ENCODE measurements around the gene MAFG. TPM values are rescaled to one million over a fixed set of nuclear protein-coding genes. Genes with fewer than 3 reads are reported as not detected.

Gene MAFG
- total RNA-seq, 1 donor from 2014 or later = 35.8 TPM

DNA sequence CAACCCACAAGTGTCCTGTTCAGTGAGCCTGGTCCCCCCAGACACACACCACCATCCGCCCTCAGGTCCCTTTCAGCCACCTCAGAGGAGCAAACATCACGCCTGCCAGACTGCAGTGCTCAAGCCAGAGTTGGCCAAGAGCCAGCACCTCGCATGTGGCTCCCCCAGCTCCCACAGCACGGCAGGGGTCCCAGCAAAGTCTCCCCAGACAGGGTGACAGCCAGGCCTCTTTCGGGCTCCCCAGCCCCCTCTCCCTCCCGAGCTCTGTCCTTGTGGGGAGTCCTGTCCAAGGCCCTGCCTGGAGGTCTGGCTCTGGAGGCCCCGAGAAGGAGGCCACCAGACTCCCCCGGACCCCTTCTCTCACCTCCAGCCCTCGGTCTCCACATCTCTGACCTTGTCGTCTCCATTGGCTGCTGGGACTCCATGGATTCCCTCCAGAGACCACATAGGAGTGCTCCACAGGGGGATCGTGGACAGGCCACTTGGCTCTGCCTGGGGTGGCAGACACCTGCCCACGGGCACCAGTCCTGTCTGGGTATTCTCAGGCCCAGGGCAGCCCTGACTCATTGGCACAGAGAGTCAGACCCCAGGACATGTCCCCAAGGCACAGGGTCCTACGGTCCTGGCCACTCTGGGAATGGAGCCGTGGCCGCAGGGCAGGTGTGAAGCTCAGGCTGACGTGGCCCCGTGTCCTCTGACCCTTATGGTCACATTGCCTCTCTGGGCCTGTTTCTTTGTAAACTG is 21.3 kb upstream of the MAFG start:
- peaks cover 5% of the 10 kb centered on the region for H3K27me3 ChIP-seq (ENCODE audit: insufficient read depth, low read length)
- no peak overlapping the region for H2AFZ ChIP-seq (ENCODE audit: low read depth, low read length)
- H4K20me1 ChIP-seq (ENCODE audit: insufficient read depth, low read length) = no peaks in the 10 kb centered on the region
- H3K27ac ChIP-seq (ENCODE audit: low read depth, low read length) = no peak overlapping the region
- no peaks in the 10 kb centered on the region for H3K9me3 Mint-ChIP-seq (ENCODE audit: unreplicated experiment)
- H3K4me1 Mint-ChIP-seq (ENCODE audit: low read depth, unreplicated experiment) = no peaks in the 10 kb centered on the region
- H3K4me3 ChIP-seq (ENCODE audit: insufficient read depth, low read depth, low read length) = no peak overlapping the region
- no peaks in the 10 kb centered on the region for H3K79me2 ChIP-seq (ENCODE audit: insufficient read depth, low read length)
- H3K4me3 Mint-ChIP-seq (ENCODE audit: unreplicated experiment) = no peak overlapping the region
- H3K4me1 ChIP-seq (ENCODE audit: insufficient read depth, low read length) = no peaks in the 10 kb centered on the region
- DNase-seq (ENCODE audit: low read depth) (no peak), FAIRE-seq (no peak)
- H3K27me3 Mint-ChIP-seq (ENCODE audit: low read depth, unreplicated experiment) = peaks cover 11% of the 10 kb centered on the region
- no peaks in the 10 kb centered on the region for H3K9me3 ChIP-seq (ENCODE audit: insufficient read depth, low read depth, low read length)
- no peak overlapping the region for H3K9ac ChIP-seq (ENCODE audit: low read length)
- no peak overlapping the region for H3K27ac Mint-ChIP-seq (ENCODE audit: unreplicated experiment)
- TF ChIP-seq, protein P1, sequence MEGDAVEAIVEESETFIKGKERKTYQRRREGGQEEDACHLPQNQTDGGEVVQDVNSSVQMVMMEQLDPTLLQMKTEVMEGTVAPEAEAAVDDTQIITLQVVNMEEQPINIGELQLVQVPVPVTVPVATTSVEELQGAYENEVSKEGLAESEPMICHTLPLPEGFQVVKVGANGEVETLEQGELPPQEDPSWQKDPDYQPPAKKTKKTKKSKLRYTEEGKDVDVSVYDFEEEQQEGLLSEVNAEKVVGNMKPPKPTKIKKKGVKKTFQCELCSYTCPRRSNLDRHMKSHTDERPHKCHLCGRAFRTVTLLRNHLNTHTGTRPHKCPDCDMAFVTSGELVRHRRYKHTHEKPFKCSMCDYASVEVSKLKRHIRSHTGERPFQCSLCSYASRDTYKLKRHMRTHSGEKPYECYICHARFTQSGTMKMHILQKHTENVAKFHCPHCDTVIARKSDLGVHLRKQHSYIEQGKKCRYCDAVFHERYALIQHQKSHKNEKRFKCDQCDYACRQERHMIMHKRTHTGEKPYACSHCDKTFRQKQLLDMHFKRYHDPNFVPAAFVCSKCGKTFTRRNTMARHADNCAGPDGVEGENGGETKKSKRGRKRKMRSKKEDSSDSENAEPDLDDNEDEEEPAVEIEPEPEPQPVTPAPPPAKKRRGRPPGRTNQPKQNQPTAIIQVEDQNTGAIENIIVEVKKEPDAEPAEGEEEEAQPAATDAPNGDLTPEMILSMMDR (IDR thresholded peaks at IDR 0.05; ENCODE audit: insufficient read depth, low read depth, low read length) = no peak
- no peak for TF ChIP-seq EZH2 (IDR thresholded peaks at IDR 0.05; ENCODE audit: insufficient read depth, low read length)
- no peaks in the 10 kb centered on the region for H3K36me3 ChIP-seq (ENCODE audit: insufficient read depth, low read length)
- H3K4me2 ChIP-seq (ENCODE audit: low read length) = no peak overlapping the region
- H3K36me3 Mint-ChIP-seq (ENCODE audit: low read depth, unreplicated experiment) = no peaks in the 10 kb centered on the region

DNA sequence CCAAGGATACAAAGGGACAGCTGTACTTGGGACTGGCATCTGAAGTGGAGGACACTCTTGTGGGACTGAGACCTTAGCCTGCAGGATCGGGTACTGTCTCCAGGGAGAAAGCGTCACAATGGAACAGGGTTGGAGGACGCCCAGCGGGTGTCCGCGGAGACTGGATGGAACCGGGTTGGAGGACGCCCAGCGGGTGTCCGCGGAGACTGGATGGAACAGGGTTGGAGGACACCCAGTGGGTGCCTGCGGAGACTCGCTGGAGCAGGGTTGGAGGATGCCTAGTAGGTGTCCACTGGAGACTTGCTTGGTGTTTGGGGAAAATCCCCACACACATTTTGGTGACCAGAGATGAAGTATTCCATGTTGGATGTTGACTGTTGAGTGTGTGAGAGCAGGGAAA is 19.7 kb upstream of the MAFG start, which contains the start of gene MYADML2:
TSS of gene MYADML2 (minus strand) at position 45 of the 400 bp plus-strand sequence. CDS start 5,492 bp downstream, outside the sequence.
- Mint-ChIP-seq H3K4me3 (ENCODE audit: unreplicated experiment) (no peak within 1 kb of the TSS), H3K36me3 (ENCODE audit: low read depth, unreplicated experiment) (no peaks in the 10 kb centered on the region), H3K27ac (ENCODE audit: unreplicated experiment) (no peak within 1 kb of the TSS), H3K27me3 (ENCODE audit: low read depth, unreplicated experiment) (peaks cover 11% of the 10 kb centered on the region), H3K9me3 (ENCODE audit: unreplicated experiment) (no peaks in the 10 kb centered on the region), H3K4me1 (ENCODE audit: low read depth, unreplicated experiment) (no peaks in the 10 kb centered on the region)
- Histone ChIP-seq H3K4me2 (ENCODE audit: low read length) (no peak within 1 kb of the TSS), H3K4me1 (ENCODE audit: insufficient read depth, low read length) (no peaks in the 10 kb centered on the region), H3K27ac (ENCODE audit: low read depth, low read length) (no peak within 1 kb of the TSS), H3K9ac (ENCODE audit: low read length) (no peak within 1 kb of the TSS), H3K4me3 (ENCODE audit: insufficient read depth, low read depth, low read length) (no peak within 1 kb of the TSS), H2AFZ (ENCODE audit: low read depth, low read length) (no peak within 1 kb of the TSS), H3K36me3 (ENCODE audit: insufficient read depth, low read length) (no peaks in the 10 kb centered on the region), H3K27me3 (ENCODE audit: insufficient read depth, low read length) (peaks cover 7% of the 10 kb centered on the region), H3K9me3 (ENCODE audit: insufficient read depth, low read depth, low read length) (no peaks in the 10 kb centered on the region), H4K20me1 (ENCODE audit: insufficient read depth, low read length) (no peaks in the 10 kb centered on the region), H3K79me2 (ENCODE audit: insufficient read depth, low read length) (no peaks in the 10 kb centered on the region)
- no peak for TF ChIP-seq EZH2 (IDR thresholded peaks at IDR 0.05; ENCODE audit: insufficient read depth, low read length)
- TF ChIP-seq, protein P1 (IDR thresholded peaks at IDR 0.05; ENCODE audit: insufficient read depth, low read depth, low read length) = no peak
- FAIRE-seq (no peak), DNase-seq (ENCODE audit: low read depth) (no peak)

DNA sequence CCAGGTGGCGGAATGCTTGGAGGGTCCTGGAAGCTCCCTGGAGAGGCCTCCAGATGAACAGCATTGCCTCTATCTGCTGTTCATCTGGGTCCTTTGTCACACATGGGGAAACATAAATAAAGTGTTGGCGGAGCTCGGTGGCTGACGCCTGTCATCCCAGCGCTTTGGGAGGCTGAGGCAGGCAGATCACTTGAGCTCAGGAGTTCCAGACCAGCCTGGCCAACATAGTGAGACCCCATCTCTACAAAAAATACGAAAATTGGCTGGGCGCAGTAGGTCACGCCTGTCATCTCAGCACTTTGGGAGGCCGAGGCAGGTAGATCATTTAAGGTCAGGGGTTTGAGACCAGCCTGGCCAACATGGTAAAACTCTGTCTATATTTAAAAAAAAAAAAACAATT is 17.3 kb upstream of the MAFG start:
- Histone ChIP-seq H3K27me3 (ENCODE audit: insufficient read depth, low read length) (peaks cover 13% of the 10 kb centered on the region), H3K9me3 (ENCODE audit: insufficient read depth, low read depth, low read length) (no peaks in the 10 kb centered on the region), H4K20me1 (ENCODE audit: insufficient read depth, low read length) (no peaks in the 10 kb centered on the region), H3K36me3 (ENCODE audit: insufficient read depth, low read length) (no peaks in the 10 kb centered on the region), H3K4me2 (ENCODE audit: low read length) (no peak overlapping the region), H3K79me2 (ENCODE audit: insufficient read depth, low read length) (no peaks in the 10 kb centered on the region), H2AFZ (ENCODE audit: low read depth, low read length) (no peak overlapping the region), H3K9ac (ENCODE audit: low read length) (no peak overlapping the region), H3K27ac (ENCODE audit: low read depth, low read length) (no peak overlapping the region), H3K4me1 (ENCODE audit: insufficient read depth, low read length) (no peaks in the 10 kb centered on the region), H3K4me3 (ENCODE audit: insufficient read depth, low read depth, low read length) (no peak overlapping the region)
- Mint-ChIP-seq H3K27me3 (ENCODE audit: low read depth, unreplicated experiment) (peaks cover 11% of the 10 kb centered on the region), H3K4me3 (ENCODE audit: unreplicated experiment) (no peak overlapping the region), H3K9me3 (ENCODE audit: unreplicated experiment) (no peaks in the 10 kb centered on the region), H3K27ac (ENCODE audit: unreplicated experiment) (no peak overlapping the region), H3K36me3 (ENCODE audit: low read depth, unreplicated experiment) (no peaks in the 10 kb centered on the region), H3K4me1 (ENCODE audit: low read depth, unreplicated experiment) (no peaks in the 10 kb centered on the region)
- TF ChIP-seq, protein P1 (IDR thresholded peaks at IDR 0.05; ENCODE audit: insufficient read depth, low read depth, low read length) = no peak
- TF ChIP-seq EZH2 (IDR thresholded peaks at IDR 0.05; ENCODE audit: insufficient read depth, low read length) = no peak
- no peak for DNase-seq (ENCODE audit: low read depth)
- FAIRE-seq = no peak

Measured in astrocyte (in vitro differentiated cells and primary cell).